Kidney epithelial cell (primary cell): ENCODE data around the gene CFAP77. TPM values are rescaled to one million over a fixed set of nuclear protein-coding genes. Genes with fewer than 3 reads are reported as not detected.

Source experiments
- DNase-seq: peaks from one replicate; pipeline ENCODE4 v3.0.0-alpha.2; 2010; ENCODE audit warnings: low read depth
- H3K27me3 ChIP-seq: 2 replicates; pipeline ENCODE4 v1.6.0; 2011; ENCODE audit warnings: low read length; ENCODE audit not compliant: control insufficient read depth, insufficient read depth
- H3K36me3 ChIP-seq: 2 replicates; pipeline ENCODE4 v1.5.1; 2011; ENCODE audit warnings: low read length; ENCODE audit not compliant: control insufficient read depth, insufficient read depth
- H3K4me3 ChIP-seq: 2 replicates; pipeline ENCODE4 v1.5.1; 2011; ENCODE audit warnings: low read depth, mild to moderate bottlenecking, control low read depth, low read length
- total RNA-seq: library from RNA; depleted of rRNA; stranded (reverse); fragments of >200 nt; gene quantifications from 2 replicates; pipeline ENCODE4 v1.2.3, GENCODE V29; 2015
- TF ChIP-seq, protein P1 (sequence below): IDR thresholded peaks from 2 replicates; pipeline ENCODE4 v1.5.1; 2011; ENCODE audit warnings: mild to moderate bottlenecking, moderate library complexity, low read length, control low read depth, inconsistent platforms; ENCODE audit not compliant: insufficient read depth, poor library complexity, severe bottlenecking

The CFAP77 gene
- total RNA-seq, 1 donor from 2014 or later, result 0.58 TPM

DNA sequence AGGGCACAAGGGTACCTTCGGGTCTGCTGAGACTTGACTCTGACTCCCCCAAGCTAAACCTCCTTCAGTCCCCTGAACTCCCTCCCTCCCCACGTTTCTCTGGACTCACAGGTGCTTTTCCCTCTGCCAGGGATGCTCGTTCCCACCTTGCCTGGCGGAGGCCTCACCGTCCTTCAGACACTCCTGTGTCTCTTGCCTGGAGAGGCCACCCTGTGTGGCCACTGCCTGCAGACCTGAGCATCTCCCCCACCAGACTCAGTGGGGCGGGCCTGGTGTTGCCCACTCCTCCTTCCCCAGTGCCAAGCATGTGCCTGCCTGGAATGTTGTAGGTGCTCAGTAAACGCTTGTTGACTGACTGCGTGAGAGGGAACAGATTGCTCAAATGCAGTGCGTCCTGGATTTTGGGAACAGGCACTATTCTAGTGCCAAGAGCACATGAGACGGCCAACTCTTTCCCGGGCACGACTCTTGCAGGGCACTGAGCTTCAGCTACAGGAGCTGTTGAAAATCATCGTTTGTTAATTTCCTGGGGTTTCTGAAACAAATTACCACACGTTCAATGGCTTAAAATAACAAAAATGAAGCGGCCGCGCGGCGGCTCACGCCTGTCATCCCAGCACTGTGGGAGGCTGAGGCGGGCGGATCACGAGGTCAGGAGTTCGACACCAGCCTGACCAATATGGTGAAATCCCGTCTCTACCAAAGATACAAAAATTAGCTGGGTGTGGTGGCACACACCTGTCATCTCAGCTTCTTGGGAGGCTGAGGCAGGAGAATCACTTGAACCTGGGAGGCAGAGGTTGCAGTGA, 101.4 kb downstream of the CFAP77 start:
- Histone ChIP-seq H3K4me3 (no peak overlapping the region), H3K36me3 (no peaks in the 10 kb centered on the region), H3K27me3 (peaks cover 25% of the 10 kb centered on the region)
- TF ChIP-seq, protein P1, sequence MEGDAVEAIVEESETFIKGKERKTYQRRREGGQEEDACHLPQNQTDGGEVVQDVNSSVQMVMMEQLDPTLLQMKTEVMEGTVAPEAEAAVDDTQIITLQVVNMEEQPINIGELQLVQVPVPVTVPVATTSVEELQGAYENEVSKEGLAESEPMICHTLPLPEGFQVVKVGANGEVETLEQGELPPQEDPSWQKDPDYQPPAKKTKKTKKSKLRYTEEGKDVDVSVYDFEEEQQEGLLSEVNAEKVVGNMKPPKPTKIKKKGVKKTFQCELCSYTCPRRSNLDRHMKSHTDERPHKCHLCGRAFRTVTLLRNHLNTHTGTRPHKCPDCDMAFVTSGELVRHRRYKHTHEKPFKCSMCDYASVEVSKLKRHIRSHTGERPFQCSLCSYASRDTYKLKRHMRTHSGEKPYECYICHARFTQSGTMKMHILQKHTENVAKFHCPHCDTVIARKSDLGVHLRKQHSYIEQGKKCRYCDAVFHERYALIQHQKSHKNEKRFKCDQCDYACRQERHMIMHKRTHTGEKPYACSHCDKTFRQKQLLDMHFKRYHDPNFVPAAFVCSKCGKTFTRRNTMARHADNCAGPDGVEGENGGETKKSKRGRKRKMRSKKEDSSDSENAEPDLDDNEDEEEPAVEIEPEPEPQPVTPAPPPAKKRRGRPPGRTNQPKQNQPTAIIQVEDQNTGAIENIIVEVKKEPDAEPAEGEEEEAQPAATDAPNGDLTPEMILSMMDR, result no peak
- DNase-seq, result no peak

DNA sequence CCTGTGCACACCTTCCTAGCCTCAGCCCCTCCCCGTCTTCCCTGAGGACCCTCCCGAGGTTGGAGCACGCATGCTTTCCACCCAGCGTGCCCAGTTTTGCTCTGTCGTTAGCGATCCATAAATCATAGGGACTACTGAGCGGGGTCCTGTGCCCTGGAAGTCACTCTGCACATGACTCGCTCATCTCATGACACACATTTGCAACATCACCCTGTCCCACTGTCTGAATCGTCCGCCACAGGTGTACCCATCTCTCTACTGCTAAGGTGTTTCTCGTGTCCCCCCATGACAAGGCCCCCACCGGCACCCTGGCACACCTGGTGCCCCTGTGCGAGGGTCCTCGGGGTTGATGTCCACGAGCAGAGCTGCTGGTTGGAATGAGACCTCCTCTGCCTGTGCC, 103.4 kb downstream of the CFAP77 start:
- DNase-seq, result no peak
- no peak overlapping the region for H3K4me3 ChIP-seq
- peaks cover 19% of the 10 kb centered on the region for H3K27me3 ChIP-seq
- TF ChIP-seq, protein P1, result no peak
- H3K36me3 ChIP-seq, result no peaks in the 10 kb centered on the region

DNA sequence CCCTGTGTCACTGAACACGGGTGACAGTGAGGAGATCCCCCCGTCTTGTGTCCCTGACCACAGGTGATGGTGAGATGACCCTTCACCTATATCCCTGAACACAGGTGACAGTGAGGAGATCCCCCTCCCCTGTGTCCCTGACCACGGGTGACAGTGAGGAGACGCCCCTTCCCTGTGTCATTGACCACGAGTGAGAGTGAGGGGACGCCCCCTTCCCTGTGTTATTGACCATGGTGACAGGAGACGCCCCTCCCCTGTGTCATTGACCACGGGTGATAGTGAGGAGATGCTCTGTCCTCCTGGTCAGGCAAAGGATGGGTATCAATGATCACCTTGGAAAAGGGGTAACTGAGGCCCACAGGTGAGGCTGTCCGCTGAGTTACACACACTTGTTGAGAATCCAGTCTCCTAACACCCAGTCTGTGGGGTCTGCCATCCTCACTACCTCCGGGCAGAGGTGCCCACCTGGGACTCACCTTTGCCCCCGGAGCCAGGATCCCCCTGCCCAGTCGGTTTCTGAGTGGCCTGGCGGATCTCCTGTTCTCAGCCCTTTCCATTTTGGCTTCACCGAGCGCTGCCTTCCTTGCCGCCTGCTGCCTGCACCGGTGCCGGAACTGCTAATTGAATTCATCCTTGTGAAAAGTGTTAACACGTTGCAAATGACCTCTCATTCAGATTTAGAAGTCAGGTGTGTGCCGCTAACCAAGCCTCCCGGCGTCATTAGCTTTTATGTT, 104.2 kb downstream of the CFAP77 start:
- DNase-seq, result no peak
- TF ChIP-seq, protein P1, result no peak
- H3K36me3 ChIP-seq, result no peaks in the 10 kb centered on the region
- no peak overlapping the region for H3K4me3 ChIP-seq
- peaks cover 19% of the 10 kb centered on the region for H3K27me3 ChIP-seq

DNA sequence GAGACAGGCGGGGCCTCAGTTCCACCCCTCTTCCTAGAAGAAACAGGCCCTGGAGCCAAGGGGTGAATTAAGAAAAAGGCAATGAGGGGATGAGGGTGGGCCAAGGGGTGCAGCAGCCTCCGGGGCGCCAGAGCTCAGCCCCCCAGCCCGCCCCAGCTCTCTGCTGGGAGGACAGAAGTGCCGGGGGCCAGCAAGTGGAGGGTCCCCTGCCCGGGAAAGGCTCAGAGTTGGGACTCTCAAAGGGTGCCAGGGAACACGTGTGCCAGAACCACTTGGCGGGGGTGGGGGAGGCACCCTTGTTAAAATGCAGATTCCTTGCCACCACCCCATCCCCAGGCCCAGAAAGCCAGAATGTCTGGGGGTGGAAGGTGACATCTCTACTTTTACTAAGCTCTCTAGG, 104.8 kb downstream of the CFAP77 start:
- no peak overlapping the region for H3K4me3 ChIP-seq
- DNase-seq, result no peak
- no peaks in the 10 kb centered on the region for H3K36me3 ChIP-seq
- TF ChIP-seq, protein P1, result no peak
- peaks cover 19% of the 10 kb centered on the region for H3K27me3 ChIP-seq

DNA sequence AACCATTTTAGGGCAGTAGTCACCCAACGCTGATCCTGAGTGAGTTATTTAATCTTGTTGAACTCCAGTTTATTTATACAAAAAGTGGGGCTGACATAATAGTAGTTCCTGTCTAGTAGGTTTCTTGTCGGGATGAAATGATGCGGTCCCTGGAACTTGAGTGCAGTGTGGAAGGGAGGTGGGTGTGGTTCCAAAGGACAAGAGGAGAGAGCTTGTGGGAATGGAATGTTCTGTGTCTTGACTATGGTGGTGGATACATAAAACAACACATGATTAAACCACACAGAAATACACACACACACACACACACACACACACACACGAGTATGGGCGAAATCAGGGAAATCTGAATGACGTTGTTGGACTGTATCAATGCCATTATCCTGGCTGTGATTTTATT, 106.3 kb downstream of the CFAP77 start:
- DNase-seq, result no peak
- Histone ChIP-seq H3K4me3 (no peak overlapping the region), H3K36me3 (no peaks in the 10 kb centered on the region), H3K27me3 (peaks cover 6% of the 10 kb centered on the region)
- TF ChIP-seq, protein P1, result no peak

DNA sequence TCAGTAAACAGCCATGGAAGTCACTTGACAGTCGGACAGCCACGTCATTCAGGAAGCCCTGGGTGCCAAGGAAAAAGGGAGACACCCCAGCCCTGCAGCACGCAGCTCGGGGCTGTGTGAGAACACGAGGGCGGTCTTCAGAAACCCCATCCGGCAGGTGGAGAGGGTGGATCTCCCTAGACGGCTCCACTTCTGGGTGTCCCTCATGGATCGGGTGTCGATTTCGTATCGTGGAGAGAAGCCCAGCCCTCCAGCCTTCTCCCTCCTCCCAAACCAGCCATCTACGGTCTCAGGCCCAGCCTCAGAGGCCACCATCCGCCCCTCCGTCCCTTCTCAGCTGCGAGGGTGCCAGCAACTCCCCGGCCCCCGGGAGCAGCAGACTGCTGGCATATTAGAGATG, 106.9 kb downstream of the CFAP77 start:
- Histone ChIP-seq H3K36me3 (no peaks in the 10 kb centered on the region), H3K4me3 (no peak overlapping the region), H3K27me3 (peaks cover 6% of the 10 kb centered on the region)
- no peak for DNase-seq
- TF ChIP-seq, protein P1, result no peak
